MCF 10A (cell line): Measurements from ENCODE around the gene UBE2Q1. TPM values are rescaled to one million over a fixed set of nuclear protein-coding genes. Genes with fewer than 3 reads are reported as not detected.

ENCODE experiments used
- BruUV-seq: library from RNA; stranded (reverse); fragments of 400-500 nt; replicated peaks from 2 replicates; lab custom pipeline; 2021; lab: Mats Ljungman, UMichigan
- CTCF ChIA-PET: fragments of 300-600 bp; sonication (Branson Sonifier 250); formaldehyde crosslinking; extraction: SDS; loops from one replicate; lab custom pipeline; 2021; ENCODE audit warnings: antibody characterized with exemption, inconsistent platforms; lab: Yijun Ruan, JAX
- POLR2A ChIA-PET: fragments of 300-600, 350-650 bp; sonication (Branson Sonifier 250); formaldehyde crosslinking; extraction: SDS; loops from one replicate; lab custom pipeline; 2020; ENCODE audit warnings: antibody characterized with exemption, inconsistent platforms; lab: Yijun Ruan, JAX
- DNase-seq: peaks from one replicate; pipeline ENCODE4 v3.0.0-alpha.2; 2018; ENCODE audit not compliant: unreplicated experiment
- H3K27ac Mint-ChIP-seq: one replicate; pipeline ENCODE4 v1.8.0; 2022; ENCODE audit warnings: mild to moderate bottlenecking, low read depth, mixed read lengths; ENCODE audit not compliant: unreplicated experiment
- H3K27me3 Mint-ChIP-seq: one replicate; pipeline ENCODE4 v1.8.0; 2022; ENCODE audit warnings: mixed read lengths; ENCODE audit not compliant: insufficient read depth, unreplicated experiment
- H3K36me3 Mint-ChIP-seq: one replicate; pipeline ENCODE4 v1.8.0; 2022; ENCODE audit warnings: mild to moderate bottlenecking, moderate library complexity, mixed read lengths; ENCODE audit not compliant: insufficient read depth, unreplicated experiment
- H3K4me1 Mint-ChIP-seq: one replicate; pipeline ENCODE4 v1.8.0; 2022; ENCODE audit warnings: mixed read lengths; ENCODE audit not compliant: insufficient read depth, unreplicated experiment
- H3K4me3 Mint-ChIP-seq: one replicate; pipeline ENCODE4 v1.8.0; 2022; ENCODE audit warnings: mild to moderate bottlenecking, moderate library complexity, mixed read lengths; ENCODE audit not compliant: unreplicated experiment
- H3K9me3 Mint-ChIP-seq: one replicate; pipeline ENCODE4 v1.8.0; 2022; ENCODE audit warnings: mixed read lengths; ENCODE audit not compliant: unreplicated experiment
- intact Hi-C: fragments of 100-400 bp; cut with micrococcal nuclease; formaldehyde crosslinking; loops from 2 replicates; pipeline ENCODE4 v1.14.1; 2022
- total RNA-seq: library from RNA; stranded (reverse); gene quantifications from 2 replicates; pipeline ENCODE4 v1.2.3, GENCODE V29; 2022
- TF ChIP-seq, protein P1 (sequence below): fragments of 200-600 bp; IDR thresholded peaks from one replicate; pipeline ENCODE4 v1.8.0; 2022; ENCODE audit warnings: antibody characterized with exemption, mild to moderate bottlenecking; ENCODE audit not compliant: unreplicated experiment

UBE2Q1 gene
- total RNA-seq, 1 experiment from 2014 or later: 111 TPM

DNA sequence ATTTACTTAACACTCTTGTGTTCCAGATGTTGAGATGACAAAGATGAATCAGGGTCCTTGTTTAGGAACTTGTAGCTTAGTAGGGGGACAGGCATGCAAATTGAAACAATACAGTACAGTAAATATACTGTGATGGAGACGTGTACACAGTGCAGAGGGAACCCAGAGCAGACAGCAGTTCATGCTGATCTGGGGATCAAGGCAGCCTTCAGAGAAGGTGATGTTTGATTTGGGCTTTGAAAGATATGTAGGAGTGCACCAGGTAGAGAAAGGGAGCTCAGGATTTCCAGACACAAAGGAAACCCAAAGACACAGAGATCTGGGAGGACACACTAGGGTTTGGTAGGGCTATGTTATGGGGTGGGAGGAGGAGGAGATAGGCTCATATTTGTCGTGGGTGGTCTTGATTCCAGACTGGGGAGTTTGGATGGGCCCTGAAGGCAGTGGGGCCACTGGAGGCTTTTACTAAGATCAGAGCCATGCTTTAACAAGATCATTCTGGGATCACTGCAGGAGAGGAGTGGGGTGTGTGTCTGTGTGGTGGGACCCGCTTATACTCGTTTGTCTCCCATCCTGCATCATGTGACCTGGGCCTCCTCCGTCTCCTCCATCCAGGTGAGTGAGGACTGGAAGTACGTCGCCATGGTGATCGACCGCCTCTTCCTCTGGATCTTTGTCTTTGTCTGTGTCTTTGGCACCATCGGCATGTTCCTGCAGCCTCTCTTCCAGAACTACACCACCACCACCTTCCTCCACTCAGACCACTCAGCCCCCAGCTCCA lies 16.9 kb upstream of the UBE2Q1 start:
- H3K9me3 Mint-ChIP-seq: no peaks in the 10 kb centered on the region
- BruUV-seq: no TSS peak
- CTCF ChIA-PET: interaction anchor here (0.6 to 2.9 kb wide), 4 partner anchors 16 to 343 kb away, joined by 3 to 13 read pairs (median 4); no protein-coding TSS in a partner anchor

GRCh38 chr1:154574716-154575115 lies 16.3 kb upstream of the UBE2Q1 start:
- H3K4me1 Mint-ChIP-seq: peaks cover 8% of the 10 kb centered on the region
- no TSS peak for BruUV-seq
- peaks cover 10% of the 10 kb centered on the region for H3K36me3 Mint-ChIP-seq
- intact Hi-C loops: no loop called here
- POLR2A ChIA-PET: interaction anchor here (0.7 to 2.4 kb wide), 5 partner anchors 13 to 504 kb away, joined by 3 to 8 read pairs (median 3); partner anchors contain the start of gene EFNA3
- H3K9me3 Mint-ChIP-seq: no peaks in the 10 kb centered on the region
- no peak overlapping the region for H3K27ac Mint-ChIP-seq
- CTCF ChIA-PET: interaction anchor here (0.6 to 2.9 kb wide), 2 partner anchors 15 to 84 kb away, joined by 5 to 13 read pairs; no protein-coding TSS in a partner anchor
- H3K27me3 Mint-ChIP-seq: peaks cover 29% of the 10 kb centered on the region
- TF ChIP-seq, protein P1, sequence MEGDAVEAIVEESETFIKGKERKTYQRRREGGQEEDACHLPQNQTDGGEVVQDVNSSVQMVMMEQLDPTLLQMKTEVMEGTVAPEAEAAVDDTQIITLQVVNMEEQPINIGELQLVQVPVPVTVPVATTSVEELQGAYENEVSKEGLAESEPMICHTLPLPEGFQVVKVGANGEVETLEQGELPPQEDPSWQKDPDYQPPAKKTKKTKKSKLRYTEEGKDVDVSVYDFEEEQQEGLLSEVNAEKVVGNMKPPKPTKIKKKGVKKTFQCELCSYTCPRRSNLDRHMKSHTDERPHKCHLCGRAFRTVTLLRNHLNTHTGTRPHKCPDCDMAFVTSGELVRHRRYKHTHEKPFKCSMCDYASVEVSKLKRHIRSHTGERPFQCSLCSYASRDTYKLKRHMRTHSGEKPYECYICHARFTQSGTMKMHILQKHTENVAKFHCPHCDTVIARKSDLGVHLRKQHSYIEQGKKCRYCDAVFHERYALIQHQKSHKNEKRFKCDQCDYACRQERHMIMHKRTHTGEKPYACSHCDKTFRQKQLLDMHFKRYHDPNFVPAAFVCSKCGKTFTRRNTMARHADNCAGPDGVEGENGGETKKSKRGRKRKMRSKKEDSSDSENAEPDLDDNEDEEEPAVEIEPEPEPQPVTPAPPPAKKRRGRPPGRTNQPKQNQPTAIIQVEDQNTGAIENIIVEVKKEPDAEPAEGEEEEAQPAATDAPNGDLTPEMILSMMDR: no peak
- no peak overlapping the region for H3K4me3 Mint-ChIP-seq
- peak; percentile 56 for DNase-seq

More for the DNA sequence above, 16.9 kb upstream of the UBE2Q1 start:
- Mint-ChIP-seq H3K36me3 (peaks cover 15% of the 10 kb centered on the region), H3K27me3 (peaks cover 27% of the 10 kb centered on the region), H3K4me1 (peaks cover 8% of the 10 kb centered on the region), H3K4me3 (no peak overlapping the region), H3K27ac (no peak overlapping the region)
- POLR2A ChIA-PET: interaction anchor here (0.9 to 2.4 kb wide), 4 partner anchors 12 to 31 kb away, joined by 3 to 8 read pairs (median 4); no protein-coding TSS in a partner anchor
- TF ChIP-seq, protein P1: no peak
- intact Hi-C loops: no loop called here
- DNase-seq: no peak

- POLR2A ChIA-PET: interaction anchor here (0.6 to 1.0 kb wide), 4 partner anchors 53 to 510 kb away, joined by 3 to 4 read pairs (median 4); partner anchors contain the start of gene FLAD1
- TF ChIP-seq, protein P1: no peak
- H3K4me3 Mint-ChIP-seq: no peak overlapping the region
- CTCF ChIA-PET: interaction anchor here (0.6 to 1.5 kb wide), 5 partner anchors 13 to 478 kb away, joined by 3 to 9 read pairs (median 3); no protein-coding TSS in a partner anchor
- H3K36me3 Mint-ChIP-seq: no peaks in the 10 kb centered on the region
- peaks cover 10% of the 10 kb centered on the region for H3K4me1 Mint-ChIP-seq
- intact Hi-C loops: no loop called here
- BruUV-seq: no TSS peak
- peaks cover 34% of the 10 kb centered on the region for H3K27me3 Mint-ChIP-seq
- no peak for DNase-seq
- H3K27ac Mint-ChIP-seq: no peak overlapping the region
- H3K9me3 Mint-ChIP-seq: no peaks in the 10 kb centered on the region
Measured at GRCh38 chr1:154573168-154573510, 14.7 kb upstream of the UBE2Q1 start.
